T-helper 1 cell (primary cell): ENCODE data around the gene UCK2.

Experiments
- DNase-seq, 5 donors: peaks; one replicate each; pipeline ENCODE4 v3.0.0-alpha.2; 2012 to 2020

UCK2 gene

GRCh38 chr1:165834881-165835280 is 7.5 kb downstream of the UCK2 start:
- DNase-seq: no peak

GRCh38 chr1:165836664-165837482 is 9.5 kb downstream of the UCK2 start:
- no peak for DNase-seq

GRCh38 chr1:165837838-165838364 is 10.5 kb downstream of the UCK2 start:
- no peak for DNase-seq

GRCh38 chr1:165840423-165840822 is 13.0 kb downstream of the UCK2 start:
- DNase-seq: no peak

GRCh38 chr1:165841582-165842017 is 14.2 kb downstream of the UCK2 start:
- DNase-seq: peak in 1 of 5 donors; percentile 52

- DNase-seq: no peak
Observed at GRCh38 chr1:165842023-165842670, 14.7 kb downstream of the UCK2 start.

GRCh38 chr1:165842671-165843129 is 15.3 kb downstream of the UCK2 start:
- DNase-seq: peak in 1 of 5 donors; percentile 74

- no peak for DNase-seq
Observed at GRCh38 chr1:165843304-165843703, 15.9 kb downstream of the UCK2 start.

- no peak for DNase-seq
Observed at GRCh38 chr1:165844114-165844798, 16.8 kb downstream of the UCK2 start.

- DNase-seq: no peak
Observed at GRCh38 chr1:165844933-165845332, 17.5 kb downstream of the UCK2 start.

- DNase-seq: no peak
Observed at GRCh38 chr1:165845569-165845968, 18.2 kb downstream of the UCK2 start.

- DNase-seq: peak in 1 of 5 donors; percentile 50
Observed at GRCh38 chr1:165845992-165846748, 18.8 kb downstream of the UCK2 start.

GRCh38 chr1:165847486-165847885 is 20.1 kb downstream of the UCK2 start:
- DNase-seq: no peak

- no peak for DNase-seq
Observed at GRCh38 chr1:165849353-165850133, 22.1 kb downstream of the UCK2 start.

- DNase-seq: peak in 1 of 5 donors; percentile 66
Observed at GRCh38 chr1:165851034-165851658, 23.7 kb downstream of the UCK2 start.

- no peak for DNase-seq
Observed at GRCh38 chr1:165852871-165853270, 25.5 kb downstream of the UCK2 start.

- no peak for DNase-seq
Observed at GRCh38 chr1:165853528-165854075, 26.2 kb downstream of the UCK2 start.

GRCh38 chr1:165854101-165854845 is 26.9 kb downstream of the UCK2 start:
- DNase-seq: peak in 1 of 5 donors; percentile 20

- DNase-seq: no peak
Observed at GRCh38 chr1:165855010-165855838, 27.8 kb downstream of the UCK2 start.
